Measurements from ENCODE around the gene ENPP3. TPM values are rescaled to one million over a fixed set of nuclear protein-coding genes. Genes with fewer than 3 reads are reported as not detected.
A peak's percentile ranks its signal among the peaks of the same experiment; 100 is the strongest.

ENPP3 gene
- total RNA-seq, 3 donors from 2014 or later = 0.35 to 0.54 TPM; not detected in 1

- H3K4me3 Mint-ChIP-seq = no peak overlapping the region
- peaks cover 24% of the 10 kb centered on the region for H3K4me1 Mint-ChIP-seq (ENCODE audit: low read depth)
- no peaks in the 10 kb centered on the region for H3K9me3 Mint-ChIP-seq
- H3K36me3 Mint-ChIP-seq (ENCODE audit: insufficient read depth) = no peaks in the 10 kb centered on the region
- ATAC-seq (no peak), DNase-seq (no peak)
- H3K27me3 Mint-ChIP-seq (ENCODE audit: low read depth) = no peaks in the 10 kb centered on the region
These were observed 5.3 kb upstream of the ENPP3 start for GRCh38 chr6:131631625-131632289.

GRCh38 chr6:131635384-131636340, 1.4 kb upstream of the ENPP3 start:
- no peaks in the 10 kb centered on the region for H3K4me1 Mint-ChIP-seq (ENCODE audit: low read depth)
- no peak for ATAC-seq
- H3K27me3 Mint-ChIP-seq (ENCODE audit: low read depth) = no peaks in the 10 kb centered on the region
- DNase-seq = no peak
- no peaks in the 10 kb centered on the region for H3K36me3 Mint-ChIP-seq (ENCODE audit: insufficient read depth)
- H3K9me3 Mint-ChIP-seq = no peaks in the 10 kb centered on the region
- H3K4me3 Mint-ChIP-seq = no peak overlapping the region

- DNase-seq = no peak
- H3K4me3 Mint-ChIP-seq = no peak overlapping the region
- H3K36me3 Mint-ChIP-seq (ENCODE audit: insufficient read depth) = no peaks in the 10 kb centered on the region
- ATAC-seq = no peak
- no peaks in the 10 kb centered on the region for H3K4me1 Mint-ChIP-seq (ENCODE audit: low read depth)
- no peaks in the 10 kb centered on the region for H3K27me3 Mint-ChIP-seq (ENCODE audit: low read depth)
- no peaks in the 10 kb centered on the region for H3K9me3 Mint-ChIP-seq
These were observed 911 bp downstream of the ENPP3 start for GRCh38 chr6:131638013-131638412.

GRCh38 chr6:131640100-131640499, 3.0 kb downstream of the ENPP3 start:
- Mint-ChIP-seq H3K36me3 (ENCODE audit: insufficient read depth) (no peaks in the 10 kb centered on the region), H3K4me1 (ENCODE audit: low read depth) (no peaks in the 10 kb centered on the region), H3K27me3 (ENCODE audit: low read depth) (no peaks in the 10 kb centered on the region), H3K4me3 (no peak overlapping the region), H3K9me3 (no peaks in the 10 kb centered on the region)
- ATAC-seq = peak; percentile 60 to 75
- DNase-seq = no peak

GRCh38 chr6:131640576-131640975, 3.5 kb downstream of the ENPP3 start:
- H3K27me3 Mint-ChIP-seq (ENCODE audit: low read depth) = no peaks in the 10 kb centered on the region
- H3K36me3 Mint-ChIP-seq (ENCODE audit: insufficient read depth) = no peaks in the 10 kb centered on the region
- no peak for DNase-seq
- no peaks in the 10 kb centered on the region for H3K4me1 Mint-ChIP-seq (ENCODE audit: low read depth)
- H3K4me3 Mint-ChIP-seq = no peak overlapping the region
- ATAC-seq = no peak
- no peaks in the 10 kb centered on the region for H3K9me3 Mint-ChIP-seq

- no peaks in the 10 kb centered on the region for H3K36me3 Mint-ChIP-seq (ENCODE audit: insufficient read depth)
- DNase-seq = no peak
- no peak for ATAC-seq
- H3K27me3 Mint-ChIP-seq (ENCODE audit: low read depth) = no peaks in the 10 kb centered on the region
- H3K4me1 Mint-ChIP-seq (ENCODE audit: low read depth) = no peaks in the 10 kb centered on the region
- no peaks in the 10 kb centered on the region for H3K9me3 Mint-ChIP-seq
- no peak overlapping the region for H3K4me3 Mint-ChIP-seq
These were observed 4.5 kb downstream of the ENPP3 start for GRCh38 chr6:131641554-131641953.

- Mint-ChIP-seq H3K27me3 (ENCODE audit: low read depth) (no peaks in the 10 kb centered on the region), H3K4me1 (ENCODE audit: low read depth) (no peaks in the 10 kb centered on the region), H3K4me3 (no peak overlapping the region), H3K9me3 (no peaks in the 10 kb centered on the region), H3K36me3 (ENCODE audit: insufficient read depth) (no peaks in the 10 kb centered on the region)
- DNase-seq = no peak
- no peak for ATAC-seq
These were observed 5.5 kb downstream of the ENPP3 start for GRCh38 chr6:131642565-131642964.

GRCh38 chr6:131642987-131643611, 6.0 kb downstream of the ENPP3 start:
- Mint-ChIP-seq H3K4me3 (no peak overlapping the region), H3K27me3 (ENCODE audit: low read depth) (no peaks in the 10 kb centered on the region), H3K36me3 (ENCODE audit: insufficient read depth) (no peaks in the 10 kb centered on the region), H3K4me1 (ENCODE audit: low read depth) (no peaks in the 10 kb centered on the region), H3K9me3 (no peaks in the 10 kb centered on the region)
- DNase-seq (no peak), ATAC-seq (no peak)

GRCh38 chr6:131643855-131644460, 6.9 kb downstream of the ENPP3 start:
- H3K27me3 Mint-ChIP-seq (ENCODE audit: low read depth) = no peaks in the 10 kb centered on the region
- no peak overlapping the region for H3K4me3 Mint-ChIP-seq
- no peak for ATAC-seq
- no peaks in the 10 kb centered on the region for H3K4me1 Mint-ChIP-seq (ENCODE audit: low read depth)
- no peak for DNase-seq
- no peaks in the 10 kb centered on the region for H3K36me3 Mint-ChIP-seq (ENCODE audit: insufficient read depth)
- no peaks in the 10 kb centered on the region for H3K9me3 Mint-ChIP-seq

GRCh38 chr6:131644921-131645320, 7.8 kb downstream of the ENPP3 start:
- Mint-ChIP-seq H3K9me3 (no peaks in the 10 kb centered on the region), H3K27me3 (ENCODE audit: low read depth) (no peaks in the 10 kb centered on the region), H3K36me3 (ENCODE audit: insufficient read depth) (no peaks in the 10 kb centered on the region), H3K4me1 (ENCODE audit: low read depth) (no peaks in the 10 kb centered on the region), H3K4me3 (no peak overlapping the region)
- DNase-seq (no peak), ATAC-seq (no peak)

- no peak overlapping the region for H3K4me3 Mint-ChIP-seq
- no peaks in the 10 kb centered on the region for H3K9me3 Mint-ChIP-seq
- H3K4me1 Mint-ChIP-seq (ENCODE audit: low read depth) = no peaks in the 10 kb centered on the region
- H3K27me3 Mint-ChIP-seq (ENCODE audit: low read depth) = no peaks in the 10 kb centered on the region
- H3K36me3 Mint-ChIP-seq (ENCODE audit: insufficient read depth) = no peaks in the 10 kb centered on the region
- no peak for DNase-seq
- no peak for ATAC-seq
These were observed 8.7 kb downstream of the ENPP3 start for GRCh38 chr6:131645846-131646245.

- DNase-seq = no peak
- no peaks in the 10 kb centered on the region for H3K9me3 Mint-ChIP-seq
- H3K4me1 Mint-ChIP-seq (ENCODE audit: low read depth) = no peaks in the 10 kb centered on the region
- ATAC-seq = no peak
- H3K4me3 Mint-ChIP-seq = no peak overlapping the region
- no peaks in the 10 kb centered on the region for H3K27me3 Mint-ChIP-seq (ENCODE audit: low read depth)
- no peaks in the 10 kb centered on the region for H3K36me3 Mint-ChIP-seq (ENCODE audit: insufficient read depth)
These were observed 9.2 kb downstream of the ENPP3 start for GRCh38 chr6:131646249-131646670.

- no peaks in the 10 kb centered on the region for H3K27me3 Mint-ChIP-seq (ENCODE audit: low read depth)
- no peaks in the 10 kb centered on the region for H3K9me3 Mint-ChIP-seq
- H3K36me3 Mint-ChIP-seq (ENCODE audit: insufficient read depth) = no peaks in the 10 kb centered on the region
These were observed 14.7 kb downstream of the ENPP3 start for GRCh38 chr6:131651782-131652181.

GRCh38 chr6:131652472-131652871, 15.4 kb downstream of the ENPP3 start:
- no peaks in the 10 kb centered on the region for H3K4me1 Mint-ChIP-seq (ENCODE audit: low read depth)
- no peaks in the 10 kb centered on the region for H3K27me3 Mint-ChIP-seq (ENCODE audit: low read depth)
- ATAC-seq (no peak), DNase-seq (no peak)
- no peaks in the 10 kb centered on the region for H3K9me3 Mint-ChIP-seq
- no peaks in the 10 kb centered on the region for H3K36me3 Mint-ChIP-seq (ENCODE audit: insufficient read depth)
- H3K4me3 Mint-ChIP-seq = no peak overlapping the region

More at GRCh38 chr6:131651782-131652181, 14.7 kb downstream of the ENPP3 start:
- ATAC-seq (no peak), DNase-seq (no peak)
- Mint-ChIP-seq H3K4me1 (ENCODE audit: low read depth) (no peaks in the 10 kb centered on the region), H3K4me3 (no peak overlapping the region)

Data from activated T-cell treated with anti-CD3 and anti-CD28 coated beads, Interleukin-2, amount 50 U/mL, for 4 hours (primary cell).